PC-9 (cell line): Measurements from ENCODE around the gene ASB12.

ENCODE experiments used
- EZH2 ChIP-seq: fragments of 200-600 bp; sonication (generic); IDR thresholded peaks from 2 replicates; pipeline ENCODE4 v1.8.0; 2017; ENCODE audit warnings: antibody characterized with exemption, low read depth
- TF ChIP-seq, protein P1 (sequence below): fragments of 200-600 bp; sonication (generic); conservative IDR thresholded peaks from 2 replicates; pipeline ENCODE4 v1.6.1; 2017; ENCODE audit warnings: mixed run types, antibody characterized with exemption, mild to moderate bottlenecking, moderate library complexity

DNA sequence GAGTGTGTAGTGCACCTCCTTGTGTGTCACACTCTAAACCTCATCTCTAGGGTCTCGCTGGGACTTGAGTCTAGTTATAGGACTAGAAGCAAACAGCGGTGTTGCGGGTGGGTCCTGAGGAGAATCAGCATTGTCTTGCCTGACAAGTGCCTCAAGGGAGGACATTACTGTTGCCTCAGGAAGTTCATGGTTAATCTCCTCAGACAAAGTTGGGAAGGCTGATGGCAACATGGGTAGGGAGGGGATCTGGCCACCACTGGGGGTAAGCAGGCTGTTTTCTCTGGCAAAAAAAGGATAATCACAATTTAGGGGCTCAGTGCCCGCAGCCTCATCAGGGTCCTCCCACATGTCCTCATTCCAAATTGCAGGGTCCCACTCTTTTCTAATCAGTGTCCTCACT is 12.4 kb downstream of the ASB12 start:
- TF ChIP-seq, protein P1, sequence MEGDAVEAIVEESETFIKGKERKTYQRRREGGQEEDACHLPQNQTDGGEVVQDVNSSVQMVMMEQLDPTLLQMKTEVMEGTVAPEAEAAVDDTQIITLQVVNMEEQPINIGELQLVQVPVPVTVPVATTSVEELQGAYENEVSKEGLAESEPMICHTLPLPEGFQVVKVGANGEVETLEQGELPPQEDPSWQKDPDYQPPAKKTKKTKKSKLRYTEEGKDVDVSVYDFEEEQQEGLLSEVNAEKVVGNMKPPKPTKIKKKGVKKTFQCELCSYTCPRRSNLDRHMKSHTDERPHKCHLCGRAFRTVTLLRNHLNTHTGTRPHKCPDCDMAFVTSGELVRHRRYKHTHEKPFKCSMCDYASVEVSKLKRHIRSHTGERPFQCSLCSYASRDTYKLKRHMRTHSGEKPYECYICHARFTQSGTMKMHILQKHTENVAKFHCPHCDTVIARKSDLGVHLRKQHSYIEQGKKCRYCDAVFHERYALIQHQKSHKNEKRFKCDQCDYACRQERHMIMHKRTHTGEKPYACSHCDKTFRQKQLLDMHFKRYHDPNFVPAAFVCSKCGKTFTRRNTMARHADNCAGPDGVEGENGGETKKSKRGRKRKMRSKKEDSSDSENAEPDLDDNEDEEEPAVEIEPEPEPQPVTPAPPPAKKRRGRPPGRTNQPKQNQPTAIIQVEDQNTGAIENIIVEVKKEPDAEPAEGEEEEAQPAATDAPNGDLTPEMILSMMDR, result no peak
- TF ChIP-seq EZH2, result no peak
